DMS114 treated with DMSO at 0.1 percent for 48 hours (cell line): ENCODE results near the gene UNC5B.

Source experiments
- DNase-seq: peaks from one replicate; lab custom pipeline; 2025; ENCODE audit not compliant: unreplicated experiment; lab: John Stamatoyannopoulos, UW

The UNC5B gene

DNA sequence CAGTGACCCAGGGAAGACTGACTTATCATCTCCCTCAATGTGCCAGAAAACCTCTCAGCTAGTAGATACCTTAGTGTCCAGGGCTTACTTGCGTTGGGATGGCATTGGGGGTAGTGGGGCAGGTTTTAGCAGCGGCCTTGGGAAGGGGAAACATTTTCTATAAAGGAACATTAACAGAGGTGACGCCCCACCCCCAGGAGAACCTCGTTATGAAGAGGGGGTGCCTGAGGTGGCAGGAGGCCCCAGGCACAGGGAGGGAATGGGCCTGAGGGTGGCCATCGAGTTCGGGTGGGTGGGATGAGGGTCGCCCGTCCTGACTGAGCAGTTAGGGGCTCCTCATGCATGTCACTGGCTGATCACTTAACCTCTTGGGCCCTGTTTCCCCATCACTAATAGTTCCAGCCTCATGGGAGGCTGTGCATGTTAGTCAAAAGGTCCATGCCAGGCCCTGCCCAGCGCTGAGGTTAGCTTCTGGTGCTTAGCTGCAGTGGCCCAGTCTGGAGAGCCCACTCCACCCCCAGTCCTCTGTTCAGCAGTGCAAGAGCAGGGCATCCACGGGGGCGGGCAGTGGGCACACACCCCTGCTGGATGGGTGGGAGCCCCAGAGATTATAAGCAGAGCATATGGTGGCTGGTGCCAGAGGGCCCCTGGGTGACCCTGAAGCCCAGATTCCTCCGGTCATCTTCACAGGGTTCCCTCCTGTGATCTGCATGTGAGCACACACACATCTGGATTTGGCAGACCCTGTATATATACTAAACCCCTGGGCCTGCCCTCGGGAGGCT, 27.0 kb downstream of the UNC5B start:
- DNase-seq, result no peak

DNA sequence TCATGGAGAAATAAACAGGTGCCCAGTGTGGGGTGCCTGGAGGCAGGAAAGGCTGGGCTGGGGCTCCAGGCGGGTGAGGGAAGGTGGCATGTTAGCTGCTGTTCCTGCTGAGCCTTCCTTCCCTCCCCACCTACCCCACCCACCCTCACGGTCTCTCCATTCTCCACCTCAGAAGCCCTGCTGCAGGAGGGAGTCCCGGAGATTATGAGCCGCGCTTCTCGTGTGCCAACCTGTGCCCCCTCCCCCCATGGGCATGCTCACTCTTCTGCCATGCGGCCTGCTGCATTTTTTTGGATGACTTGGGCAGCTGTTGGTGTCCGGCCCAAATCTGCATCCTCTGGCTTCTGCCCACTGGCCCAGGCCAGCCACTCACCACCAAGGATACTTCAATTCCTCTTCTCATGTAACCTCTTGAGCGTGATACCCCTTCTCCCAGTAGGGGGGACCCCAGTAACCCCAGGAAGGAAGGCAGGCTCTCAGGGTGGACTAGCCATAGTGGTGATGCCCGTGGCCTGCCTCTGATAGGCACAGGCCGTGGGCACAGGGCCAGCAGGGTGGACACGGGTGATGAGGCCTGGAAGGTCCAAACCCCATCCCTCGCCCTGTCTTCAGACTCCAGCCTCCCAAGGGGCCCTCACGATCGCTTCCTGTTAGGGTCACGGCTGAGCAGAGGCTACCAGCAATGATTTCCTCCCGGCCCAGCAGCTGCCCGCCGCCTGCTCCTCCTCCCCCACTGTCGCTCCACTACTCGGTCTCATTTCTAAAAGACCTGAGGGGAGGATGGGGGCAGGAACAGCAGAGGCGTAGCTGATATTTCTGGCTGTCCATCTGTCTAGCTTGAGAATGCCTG, 27.8 kb downstream of the UNC5B start:
- no peak for DNase-seq

DNA sequence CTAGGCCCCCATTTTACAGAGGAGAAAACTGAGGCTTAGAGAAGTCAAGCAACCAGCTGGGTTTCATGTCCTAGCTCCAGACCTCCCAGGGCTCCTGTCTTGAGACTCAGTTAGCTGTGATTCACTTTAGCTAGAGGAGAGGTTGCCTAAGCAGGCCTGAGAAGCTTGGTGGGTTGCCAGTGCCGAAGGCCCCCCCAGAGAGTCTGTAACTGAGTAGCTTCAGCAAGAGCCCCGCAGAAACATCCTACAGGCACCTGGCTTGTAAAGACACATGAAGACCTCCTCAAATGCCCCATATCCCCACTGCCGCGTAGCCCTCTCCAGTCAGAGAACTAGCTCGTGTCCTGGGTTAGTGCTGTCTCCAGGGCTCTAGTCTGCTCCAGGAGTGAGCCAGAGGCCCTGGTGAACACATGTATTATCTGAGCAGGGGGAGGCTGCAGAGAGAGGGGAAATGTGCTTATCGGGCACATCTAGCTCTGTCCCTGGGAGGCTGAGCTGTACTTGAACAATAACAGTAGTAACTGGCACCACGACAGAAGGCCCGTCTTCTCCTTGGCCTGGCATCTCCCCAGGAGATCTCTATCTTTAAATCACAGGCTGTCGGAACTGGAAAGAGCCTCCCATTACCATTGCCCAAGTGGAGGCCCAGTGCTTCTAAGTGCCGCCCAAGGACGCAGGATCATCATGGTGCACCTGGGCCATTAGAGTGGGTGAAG, 28.9 kb downstream of the UNC5B start:
- no peak for DNase-seq

DNA sequence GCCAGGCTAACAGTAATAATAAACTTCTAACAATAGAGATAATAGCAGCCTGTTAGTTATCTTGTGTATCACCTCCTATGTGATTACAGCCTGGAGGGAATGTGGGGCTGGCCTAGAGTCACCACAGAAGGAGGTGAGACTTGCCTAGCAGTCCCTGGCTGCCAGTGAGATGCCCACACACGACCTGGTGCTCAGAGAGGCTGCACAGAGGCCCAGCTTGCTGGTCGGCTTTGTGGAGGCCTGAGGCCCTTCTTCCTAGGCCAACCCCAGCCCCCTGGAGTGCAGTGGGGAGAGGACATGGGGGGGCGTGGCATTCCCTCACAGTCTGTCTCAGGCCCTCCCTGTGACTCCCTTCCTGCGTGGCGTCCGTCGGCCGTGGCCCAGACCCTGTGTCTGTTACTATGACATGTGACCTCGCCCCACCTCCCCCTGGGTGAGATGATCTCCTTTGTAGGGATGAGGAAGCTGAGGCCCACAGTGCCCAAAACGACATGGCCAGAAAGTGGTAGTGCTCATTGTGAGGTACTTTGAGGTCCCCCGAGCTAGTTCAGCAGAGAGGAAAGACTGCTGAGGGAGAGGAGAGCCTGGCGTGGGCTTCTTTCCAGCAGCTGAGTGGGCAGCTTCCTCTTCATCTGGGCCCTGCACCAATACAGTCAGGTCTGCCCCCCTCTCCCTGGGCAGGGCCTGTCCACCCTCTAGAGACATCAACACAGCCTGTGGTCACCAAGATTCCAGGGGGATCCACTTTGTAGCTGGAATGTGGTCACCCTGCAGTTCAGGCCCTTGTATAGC, 29.7 kb downstream of the UNC5B start:
- DNase-seq, result no peak

DNA sequence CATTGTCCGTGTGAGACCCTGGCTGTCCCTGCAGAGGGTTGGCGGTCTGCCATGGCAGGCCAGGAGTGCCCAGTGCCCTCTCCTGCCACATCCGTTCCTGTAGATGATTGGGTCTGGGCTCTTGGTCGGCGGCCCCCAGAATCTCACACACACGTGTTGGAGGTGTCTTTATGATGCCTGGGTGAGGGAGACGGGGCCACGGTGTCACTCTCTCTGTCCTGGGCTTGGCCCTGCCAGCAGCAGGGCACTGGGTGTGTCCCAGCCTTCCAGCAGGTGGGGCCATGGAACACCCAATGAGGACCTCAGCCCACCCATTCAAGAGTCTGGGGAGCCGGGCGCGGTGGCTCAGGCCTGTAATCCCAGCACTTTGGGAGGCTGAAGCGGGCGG, 30.2 kb downstream of the UNC5B start:
- no peak for DNase-seq

DNA sequence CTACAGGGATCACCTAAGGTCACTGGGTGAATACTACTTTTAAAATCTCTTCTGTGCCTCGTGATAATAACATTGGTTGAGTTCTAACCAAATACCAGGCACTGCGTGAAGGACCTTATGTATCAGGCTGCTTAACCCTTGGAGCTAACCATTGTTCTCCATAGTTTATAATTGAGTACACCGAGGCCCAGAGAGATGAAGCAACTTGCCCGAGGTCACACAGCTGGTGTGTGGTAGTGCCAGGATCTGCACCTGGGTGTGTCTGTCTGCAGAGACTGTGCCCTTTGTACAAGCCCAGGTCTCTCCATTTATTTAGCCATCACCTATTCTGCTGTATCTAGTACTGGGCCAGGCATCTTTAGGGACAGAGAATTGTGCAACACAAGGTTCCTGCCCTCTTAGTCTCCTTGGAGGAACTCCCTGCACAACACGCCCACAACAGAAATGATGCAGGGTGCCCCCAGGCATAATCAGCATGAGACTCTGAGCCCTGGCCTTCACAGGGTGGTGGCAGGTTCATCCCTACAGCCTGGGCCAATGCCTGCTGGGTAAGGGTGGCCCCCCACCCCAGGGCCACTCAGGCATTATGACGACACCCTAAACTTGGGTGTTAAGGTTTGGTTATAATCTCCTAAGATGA, 31.5 kb downstream of the UNC5B start:
- no peak for DNase-seq

DNA sequence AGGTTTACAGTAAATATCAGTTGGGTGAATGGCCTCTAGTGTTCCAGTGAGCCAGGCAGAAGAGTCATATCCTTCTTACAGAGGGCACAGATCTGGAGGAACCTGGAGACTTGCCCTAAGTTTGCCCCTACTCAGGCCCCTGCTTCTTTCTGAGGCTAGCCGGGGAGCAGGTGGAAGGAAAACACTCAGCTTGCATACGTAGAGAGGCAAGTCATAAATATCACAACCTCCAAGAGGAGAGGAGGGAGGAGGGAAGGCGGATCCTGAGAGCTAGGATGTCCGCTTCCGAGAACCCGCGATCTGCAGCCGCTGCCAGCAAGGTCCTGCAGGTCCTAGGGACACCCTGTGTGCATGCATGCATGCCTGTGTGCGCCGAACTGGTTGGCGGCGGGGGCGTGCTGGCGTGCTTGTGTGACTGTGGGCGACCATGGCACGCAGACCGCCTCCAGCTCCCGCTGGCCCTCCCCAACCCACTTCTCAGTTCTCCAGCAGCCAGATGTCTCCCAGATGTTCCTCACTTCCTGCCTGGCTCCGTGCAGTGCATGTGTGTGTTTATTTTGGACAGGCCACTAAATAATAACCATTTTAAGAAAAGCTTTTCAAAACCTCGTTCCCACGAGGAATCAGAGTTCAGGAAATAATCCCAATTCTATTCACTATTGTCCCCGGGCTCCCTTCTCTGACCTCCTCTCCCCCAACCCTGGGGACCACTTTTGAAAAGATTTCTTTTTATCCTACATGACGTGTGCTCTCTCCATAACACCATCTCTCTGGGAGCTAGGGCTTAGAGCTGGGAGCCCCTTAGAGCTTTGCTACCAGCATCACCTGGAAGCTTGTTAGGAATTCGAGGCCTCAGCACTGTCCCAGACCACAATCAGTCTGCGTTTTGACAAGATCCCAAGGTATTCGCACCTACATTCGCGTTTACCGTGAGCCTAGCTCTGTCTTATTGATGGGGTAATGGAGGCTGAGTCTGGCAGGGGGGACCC, 32.4 kb downstream of the UNC5B start:
- DNase-seq, result no peak

DNA sequence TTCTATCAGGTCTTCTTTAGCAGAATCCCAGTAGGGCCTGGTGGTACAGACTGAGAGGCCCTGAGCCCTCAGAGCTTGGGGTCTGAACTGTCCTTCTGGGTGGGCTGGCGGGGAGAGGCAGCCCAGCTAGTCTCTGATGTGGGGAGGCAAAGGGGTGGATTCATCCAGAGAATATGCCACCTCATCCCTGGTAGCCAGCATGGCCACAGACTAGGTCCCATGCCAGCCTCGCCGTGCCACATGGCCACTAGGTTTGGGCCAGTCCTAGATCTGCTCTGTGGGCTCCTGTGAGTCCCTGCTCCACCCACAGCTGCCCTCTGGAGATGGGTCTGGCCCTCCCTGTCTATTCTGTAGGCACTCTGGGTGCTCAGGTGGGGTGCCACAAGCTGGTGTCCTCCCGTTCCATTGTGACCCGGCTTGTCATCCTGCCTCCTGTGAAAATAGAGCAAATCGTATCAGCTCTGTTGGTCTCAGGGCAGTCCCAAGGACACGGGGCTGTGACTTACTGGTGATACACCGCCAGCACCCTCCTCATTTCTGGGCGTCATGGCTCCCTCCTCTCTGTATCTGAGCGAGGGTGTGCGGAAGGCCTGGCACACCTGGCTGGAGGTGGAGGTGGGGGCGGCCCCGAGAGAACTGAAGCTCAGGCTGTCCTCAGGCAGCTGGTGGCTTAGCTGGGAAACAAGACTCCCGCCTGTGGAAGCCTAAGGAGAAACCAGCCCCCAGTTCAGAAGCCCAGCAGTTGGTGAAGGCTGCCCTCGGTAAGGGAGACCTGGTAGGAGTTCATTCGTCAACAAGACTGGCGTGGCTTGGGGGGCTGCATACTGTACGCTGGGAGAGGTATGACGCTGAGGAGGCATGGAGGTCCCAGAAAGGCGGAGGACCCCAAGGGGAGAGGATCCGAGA, 33.3 kb downstream of the UNC5B start:
- no peak for DNase-seq

DNA sequence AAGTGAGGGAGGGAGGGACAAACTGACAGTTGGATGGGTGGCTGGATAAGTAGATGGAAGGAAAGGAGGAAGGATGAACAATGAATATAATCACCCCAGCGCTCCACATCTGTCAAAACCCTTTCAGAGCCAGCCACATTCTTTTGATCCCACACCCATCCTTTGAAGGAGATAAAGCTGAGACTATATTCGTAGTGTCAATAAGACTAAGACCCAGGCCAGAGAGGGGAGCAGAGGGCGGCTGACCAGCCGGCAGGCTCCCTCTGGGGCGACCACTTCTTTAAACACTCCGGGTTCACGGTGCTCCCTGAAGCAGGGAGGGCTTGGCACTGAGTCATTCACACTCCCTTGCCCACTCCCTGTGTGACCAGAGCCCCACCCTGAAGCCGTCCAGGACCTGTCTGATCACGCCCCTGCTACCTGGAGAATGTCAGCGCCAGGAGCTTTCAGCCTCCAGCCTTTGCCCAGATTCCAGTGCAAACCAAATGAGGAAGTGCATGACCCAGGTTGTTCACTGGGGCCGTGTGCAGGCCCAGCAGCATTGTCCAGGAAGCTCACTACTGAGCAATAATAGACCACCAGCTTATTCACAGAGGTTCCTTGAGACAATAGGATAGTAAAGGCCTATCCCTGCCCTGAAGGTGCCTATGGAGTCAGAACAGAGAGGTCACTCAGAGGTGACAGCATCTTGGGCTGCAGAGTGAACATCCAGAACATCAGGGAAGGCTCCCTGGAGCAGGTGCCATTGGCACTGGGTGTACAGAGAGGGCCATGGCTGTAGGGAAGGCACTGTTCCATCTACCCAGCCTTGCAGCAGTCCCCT, 34.4 kb downstream of the UNC5B start:
- no peak for DNase-seq

DNA sequence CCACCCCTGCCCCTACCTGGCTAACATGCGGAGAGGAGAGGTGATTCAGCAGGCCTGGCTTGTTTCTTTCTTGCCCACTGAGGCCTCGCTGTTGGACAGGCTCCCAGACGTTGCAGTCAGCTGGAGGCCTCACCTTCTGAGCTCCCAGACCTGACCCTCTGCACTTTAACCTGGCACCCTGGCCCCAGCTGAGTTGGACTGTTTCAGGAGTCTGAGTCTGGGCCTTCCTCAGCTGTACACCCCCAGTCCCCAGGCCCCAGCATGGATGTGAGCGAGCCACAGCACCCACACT, 35.0 kb downstream of the UNC5B start:
- DNase-seq, result no peak

DNA sequence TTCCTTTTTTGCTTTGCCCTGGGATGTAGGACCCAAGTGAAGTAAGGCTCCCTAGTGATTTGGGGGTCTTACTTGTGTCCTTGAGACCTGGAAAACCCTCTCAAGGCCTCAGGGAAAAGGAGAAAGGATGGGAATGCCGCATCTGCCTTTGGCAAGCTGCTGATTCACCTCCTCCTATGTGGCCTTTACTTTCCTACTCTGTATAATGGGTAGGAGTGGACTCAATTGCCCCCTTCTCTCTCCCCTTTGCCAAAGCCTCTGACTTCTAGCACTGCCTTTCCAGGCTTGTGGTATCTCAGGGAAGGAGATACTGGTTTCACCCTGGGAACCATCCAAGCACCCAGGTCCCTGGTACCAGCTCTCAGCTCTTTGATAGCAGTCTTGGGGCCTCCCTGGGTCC, 35.4 kb downstream of the UNC5B start:
- no peak for DNase-seq

DNA sequence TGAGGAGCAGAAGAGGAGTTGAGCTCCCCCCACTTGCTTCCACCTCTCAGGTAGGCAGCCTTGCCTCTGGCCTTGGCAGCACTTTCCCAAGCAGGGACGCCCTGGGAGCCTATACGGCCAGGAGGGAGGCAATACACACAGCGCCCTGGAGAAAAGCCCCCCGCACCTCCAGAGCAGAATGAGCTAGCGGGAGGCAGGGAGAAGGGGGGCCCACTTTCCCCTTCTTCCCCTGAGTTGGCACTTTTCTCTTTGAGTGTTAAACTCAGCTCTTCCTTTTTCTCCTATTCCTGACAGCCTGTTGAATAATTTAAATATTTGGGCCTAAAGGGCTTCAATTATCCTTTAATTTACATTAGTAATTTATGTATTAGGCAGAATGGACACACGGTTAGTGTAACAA, 35.8 kb downstream of the UNC5B start:
- DNase-seq, result no peak

DNA sequence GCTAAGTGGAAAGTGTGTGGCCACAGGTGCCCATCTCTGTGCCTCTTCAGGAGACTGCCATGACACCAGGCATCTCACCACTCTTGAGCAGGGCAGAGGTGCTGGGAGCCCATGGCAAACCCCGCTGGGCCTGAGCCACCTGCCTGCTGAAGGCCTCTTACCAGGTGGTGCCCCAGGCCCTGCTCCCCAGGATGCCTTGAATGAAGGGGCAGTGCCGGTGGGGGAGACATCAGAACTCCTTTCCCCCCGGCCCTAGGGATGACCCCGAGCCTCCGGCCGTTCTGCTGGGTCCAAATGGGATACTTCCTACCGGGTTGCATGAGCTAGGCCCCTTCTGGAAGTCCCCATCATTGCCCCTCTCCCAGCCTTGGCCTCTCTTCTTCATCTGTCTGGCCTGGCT, 37.6 kb downstream of the UNC5B start:
- DNase-seq, result no peak

DNA sequence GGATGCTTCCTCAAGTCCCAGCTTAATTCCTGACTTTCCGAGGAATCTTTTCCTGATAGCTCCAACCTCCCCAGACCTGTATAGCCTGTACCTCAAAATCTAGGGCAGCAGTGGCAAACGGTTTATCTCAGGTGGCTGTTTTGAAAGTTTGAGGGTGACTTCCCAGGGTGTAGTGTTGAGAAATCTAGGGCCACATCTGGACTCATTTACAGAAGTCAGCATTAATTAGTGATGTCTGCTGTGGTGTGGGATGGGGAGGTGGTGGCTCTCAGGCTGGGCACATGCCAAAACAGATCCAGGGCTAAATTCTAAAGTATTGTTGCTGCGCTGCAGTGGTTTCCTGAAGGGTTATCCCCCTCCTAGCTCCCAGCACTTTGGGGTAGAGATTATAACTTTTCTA, 38.0 kb downstream of the UNC5B start:
- no peak for DNase-seq

DNA sequence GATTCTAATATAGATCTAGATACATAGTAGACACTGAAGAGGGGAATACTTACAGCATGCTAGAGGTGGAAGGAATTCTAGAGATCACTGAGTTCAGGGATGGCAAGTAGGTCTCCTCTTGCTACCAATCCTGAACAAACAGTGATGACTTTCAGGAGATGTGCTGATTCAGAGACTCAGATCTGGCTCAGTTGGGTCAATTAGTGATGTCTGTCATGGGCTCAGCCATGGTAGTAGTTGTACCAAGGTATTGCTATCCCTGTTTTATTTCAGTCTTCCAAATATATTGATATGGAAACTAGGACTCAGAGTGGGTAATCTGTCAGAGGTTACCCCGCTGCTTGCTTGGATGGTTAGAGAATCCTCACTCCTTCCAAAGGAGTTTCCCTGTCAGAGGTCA, 38.5 kb downstream of the UNC5B start:
- no peak for DNase-seq

DNA sequence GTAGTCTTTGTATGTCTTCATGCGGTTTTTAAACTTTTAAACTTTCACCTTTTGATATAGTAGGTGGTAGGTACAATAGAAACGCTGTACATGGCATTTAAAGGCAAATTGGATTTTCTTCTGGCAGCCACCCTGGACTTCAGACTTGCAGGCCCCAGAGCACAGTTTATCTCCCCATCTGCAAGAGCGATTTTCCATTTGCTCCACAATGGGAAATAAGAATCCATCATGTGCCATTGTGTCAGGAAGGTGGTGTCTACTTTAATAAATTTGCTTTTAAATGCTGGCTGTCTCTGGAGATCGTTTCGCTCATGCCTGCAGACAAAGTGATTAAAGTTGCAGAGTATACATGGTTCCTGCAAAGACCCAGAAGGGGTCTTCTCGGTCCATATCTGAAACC, 38.9 kb downstream of the UNC5B start:
- DNase-seq, result no peak

DNA sequence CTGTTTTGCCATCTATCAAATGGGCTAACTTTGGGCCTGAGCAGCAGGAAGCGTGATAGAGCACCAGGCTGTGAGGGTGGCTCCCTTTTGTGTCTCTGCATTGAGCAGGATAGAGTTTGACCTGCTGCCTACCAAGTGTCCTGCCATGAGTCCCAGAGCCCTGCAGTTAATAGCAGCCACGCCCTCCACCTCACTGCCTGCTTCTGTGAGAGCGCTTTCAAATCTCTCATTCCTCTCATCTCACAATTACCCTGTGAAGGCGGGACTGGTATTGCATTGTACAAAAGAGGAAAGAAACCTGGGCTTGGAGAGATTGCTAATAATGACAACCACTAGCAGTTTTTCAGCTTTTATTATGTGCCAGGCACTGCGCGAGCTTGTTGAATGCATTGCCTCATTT, 39.9 kb downstream of the UNC5B start:
- DNase-seq, result no peak
